ENCODE results near the gene SEMA4A.
A peak's percentile ranks its signal among the peaks of the same experiment; 100 is the strongest.
"Not testable (repeated sequence)": the region's sequence is repeated elsewhere in the genome, so short reads cannot be mapped to it uniquely, and the experiment has no call there.

Gene SEMA4A

DNA sequence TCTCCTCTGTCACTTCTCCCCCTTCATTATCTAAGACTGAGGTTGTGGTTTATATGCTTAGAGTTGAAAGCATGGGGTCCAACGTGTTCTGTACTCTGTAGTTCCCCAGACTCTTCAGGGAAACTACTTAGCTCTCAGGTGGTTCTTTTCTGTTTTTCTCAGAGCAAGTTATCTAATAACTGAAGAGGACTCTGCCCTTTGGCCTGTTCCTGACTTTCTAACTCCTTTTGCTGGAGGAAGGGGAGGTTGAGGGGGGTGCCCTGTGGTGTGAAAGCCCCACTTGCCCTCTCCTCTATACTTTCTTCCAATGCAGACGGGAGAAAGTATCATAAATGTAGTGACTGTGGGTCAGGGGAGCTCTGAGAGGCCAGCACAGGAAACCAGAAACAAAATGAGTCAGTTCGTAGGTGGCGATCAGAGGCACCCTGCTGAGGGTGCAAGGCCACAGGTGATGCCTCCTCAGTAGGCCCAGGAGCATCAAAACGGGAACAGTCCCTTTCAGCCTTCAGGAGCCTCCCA lies 45.5 kb downstream of the SEMA4A start:
- no peak for DNase-seq

DNA sequence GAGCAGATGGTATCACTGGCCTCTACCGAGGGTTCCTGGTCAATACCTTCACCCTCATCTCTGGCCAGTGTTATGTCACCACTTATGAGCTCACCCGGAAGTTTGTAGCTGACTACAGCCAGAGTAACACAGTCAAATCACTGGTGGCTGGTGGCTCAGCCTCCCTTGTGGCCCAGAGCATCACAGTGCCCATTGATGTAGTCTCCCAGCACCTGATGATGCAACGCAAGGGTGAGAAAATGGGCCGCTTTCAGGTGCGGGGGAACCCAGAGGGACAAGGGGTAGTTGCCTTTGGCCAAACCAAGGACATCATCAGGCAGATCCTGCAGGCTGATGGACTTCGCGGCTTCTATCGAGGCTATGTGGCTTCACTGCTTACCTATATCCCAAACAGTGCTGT lies 46.7 kb downstream of the SEMA4A start:
- no peak for DNase-seq

DNA sequence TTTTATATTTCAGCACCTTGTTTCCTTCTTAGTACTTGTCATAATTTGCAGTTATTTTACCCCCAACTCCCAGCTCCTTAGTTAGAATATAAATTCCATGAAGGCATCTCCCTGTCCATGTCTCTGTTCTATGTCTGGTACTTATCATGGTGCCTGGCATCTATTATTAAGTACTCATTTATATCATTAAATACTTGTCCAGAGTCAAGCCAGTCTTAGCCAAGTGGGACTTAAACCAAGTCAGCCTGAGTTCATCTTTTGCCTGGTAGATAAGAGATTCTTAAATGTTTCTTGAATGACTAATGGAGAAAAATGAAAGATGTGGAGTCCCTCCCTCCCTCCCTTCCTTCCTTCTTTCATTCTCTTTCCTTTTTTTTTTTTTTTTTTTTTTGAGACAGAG lies 49.9 kb downstream of the SEMA4A start:
- peak; percentile 20 for DNase-seq

DNA sequence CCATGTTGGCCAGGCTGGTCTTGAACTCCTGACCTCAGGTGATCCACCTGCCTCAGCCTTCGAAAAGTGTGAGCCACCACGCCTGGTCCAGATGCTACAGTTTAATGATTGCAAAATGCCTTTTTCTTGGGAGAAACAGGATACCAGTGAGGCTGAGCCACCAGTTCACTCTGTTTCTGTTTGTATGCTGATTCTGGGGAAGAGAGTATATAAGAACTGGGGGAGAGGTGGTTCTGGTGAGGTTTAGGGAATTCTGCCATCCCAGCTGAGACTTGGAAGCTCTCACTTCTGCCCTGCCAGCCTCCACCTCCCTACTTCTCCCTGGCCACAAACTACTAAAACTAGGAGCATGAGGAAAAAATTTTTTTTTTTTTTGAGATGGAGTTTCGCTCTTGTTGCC lies 51.3 kb downstream of the SEMA4A start:
- DNase-seq: no peak

DNA sequence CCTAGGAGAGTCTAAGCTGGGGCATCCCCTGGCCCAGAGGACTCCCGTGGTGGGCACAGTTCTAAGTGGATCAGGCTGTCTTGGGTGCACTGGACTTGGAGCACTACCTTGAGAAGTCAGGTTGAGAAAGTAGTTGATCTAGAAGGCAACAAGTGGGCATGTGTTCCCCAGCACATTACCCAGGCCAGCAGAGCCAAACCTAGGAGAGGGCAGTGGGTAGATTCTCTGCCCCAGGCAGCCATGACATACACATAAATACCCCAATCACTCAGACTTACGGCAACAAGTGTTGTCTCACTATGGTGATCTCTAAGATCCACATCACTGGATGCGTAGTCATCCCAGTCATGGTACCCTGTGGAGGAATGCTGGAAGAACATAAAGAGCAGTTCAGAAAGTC lies 57.9 kb downstream of the SEMA4A start:
- no peak for DNase-seq

DNA sequence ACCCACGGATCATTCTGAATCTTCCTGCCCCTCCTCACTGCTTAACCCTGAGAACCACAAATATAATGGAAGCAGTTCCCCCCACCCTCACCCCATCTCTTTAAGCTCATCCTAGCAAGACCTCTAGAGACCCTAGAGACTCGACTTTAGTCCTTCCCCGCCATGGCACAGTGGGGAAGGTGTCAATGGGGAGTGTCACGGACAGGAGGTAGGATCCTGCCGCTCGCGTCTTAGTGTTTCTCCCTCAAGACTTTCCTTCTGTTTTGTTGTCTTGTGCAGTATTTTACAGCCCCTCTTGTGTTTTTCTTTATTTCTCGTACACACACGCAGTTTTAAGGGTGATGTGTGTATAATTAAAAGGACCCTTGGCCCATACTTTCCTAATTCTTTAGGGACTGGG lies 58.7 kb downstream of the SEMA4A start:
- DNase-seq: no peak

DNA sequence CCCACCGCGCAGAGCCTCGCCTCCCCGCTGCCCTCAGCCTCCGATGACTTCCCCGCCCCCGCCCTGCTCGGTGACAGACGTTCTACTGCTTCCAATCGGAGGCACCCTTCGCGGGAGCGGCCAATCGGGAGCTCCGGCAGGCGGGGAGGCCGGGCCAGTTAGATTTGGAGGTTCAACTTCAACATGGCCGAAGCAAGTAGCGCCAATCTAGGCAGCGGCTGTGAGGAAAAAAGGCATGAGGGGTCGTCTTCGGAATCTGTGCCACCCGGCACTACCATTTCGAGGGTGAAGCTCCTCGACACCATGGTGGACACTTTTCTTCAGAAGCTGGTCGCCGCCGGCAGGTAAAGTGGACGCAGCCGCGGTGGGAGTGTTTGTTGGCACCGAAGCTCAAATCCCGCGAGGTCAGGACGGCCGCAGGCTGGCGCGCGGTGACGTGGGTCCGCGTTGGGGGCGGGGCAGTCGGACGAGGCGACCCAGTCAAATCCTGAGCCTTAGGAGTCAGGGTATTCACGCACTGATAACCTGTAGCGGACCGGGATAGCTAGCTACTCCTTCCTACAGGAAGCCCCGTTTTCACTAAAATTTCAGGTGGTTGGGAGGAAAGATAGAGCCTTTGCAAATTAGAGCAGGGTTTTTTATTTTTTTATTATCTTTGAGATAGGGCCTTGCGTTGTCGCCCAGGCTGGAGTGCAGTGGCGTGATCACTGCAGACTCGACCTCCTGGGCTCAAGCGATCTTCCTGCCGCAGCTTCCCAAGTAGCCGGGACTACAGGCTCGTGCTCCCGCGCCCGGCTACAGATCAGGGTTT lies 59.7 kb downstream of the SEMA4A start, which contains the start of gene PMF1:
TSS of gene PMF1 (plus strand) at position 175 of the 811 bp plus-strand sequence. CDS start at position 184, 9 bp downstream.
- peak; percentile 92 for DNase-seq

DNA sequence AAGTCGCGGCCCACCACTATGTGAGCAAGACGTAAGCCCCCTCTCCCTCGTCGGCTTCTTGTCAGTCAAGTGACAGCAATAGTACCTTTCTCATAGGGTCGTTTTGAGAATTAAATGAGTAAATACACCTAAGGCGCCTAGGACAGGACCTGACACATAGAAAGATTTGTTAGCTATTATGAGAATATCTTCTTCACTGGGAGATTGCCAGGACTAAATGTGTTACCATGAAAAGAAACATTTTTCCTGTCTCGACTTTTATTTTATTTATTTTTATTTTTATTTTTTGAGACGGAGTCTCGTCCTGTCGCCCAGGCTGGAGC lies 60.2 kb downstream of the SEMA4A start:
- no peak for DNase-seq

DNA sequence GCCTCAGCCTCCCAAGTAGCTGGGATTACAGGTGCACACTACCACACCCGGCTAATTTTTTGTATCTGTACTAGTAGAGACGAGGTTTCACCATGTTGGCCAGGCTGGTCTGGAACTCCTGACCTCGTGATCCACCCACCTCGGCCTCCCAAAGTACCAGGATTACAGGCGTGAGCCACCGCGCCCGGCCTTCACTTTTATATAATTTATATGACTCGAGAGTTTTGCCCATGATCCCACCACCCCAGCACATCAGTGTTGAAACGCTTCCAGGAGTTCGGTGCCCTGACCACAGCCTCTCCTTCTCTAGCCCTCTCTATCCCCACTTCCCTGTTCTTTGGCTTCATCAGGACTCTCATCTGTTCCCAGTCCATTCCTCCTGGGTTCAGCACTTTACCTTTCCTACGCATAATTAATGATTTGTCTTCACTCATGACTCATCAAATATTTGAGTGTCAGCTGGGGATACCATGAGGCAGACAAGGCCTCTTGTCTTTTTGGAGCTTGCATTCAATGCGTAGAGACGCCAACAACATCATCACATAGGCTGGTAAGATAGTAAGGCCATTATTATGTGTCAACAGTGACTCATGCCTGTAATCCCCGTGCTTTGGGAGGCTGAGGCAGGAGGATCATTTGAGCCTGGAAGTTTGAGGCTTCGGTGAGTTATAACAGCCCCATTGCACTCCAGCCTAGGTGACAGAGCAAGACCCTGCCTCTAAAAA lies 60.8 kb downstream of the SEMA4A start:
- no peak for DNase-seq

DNA sequence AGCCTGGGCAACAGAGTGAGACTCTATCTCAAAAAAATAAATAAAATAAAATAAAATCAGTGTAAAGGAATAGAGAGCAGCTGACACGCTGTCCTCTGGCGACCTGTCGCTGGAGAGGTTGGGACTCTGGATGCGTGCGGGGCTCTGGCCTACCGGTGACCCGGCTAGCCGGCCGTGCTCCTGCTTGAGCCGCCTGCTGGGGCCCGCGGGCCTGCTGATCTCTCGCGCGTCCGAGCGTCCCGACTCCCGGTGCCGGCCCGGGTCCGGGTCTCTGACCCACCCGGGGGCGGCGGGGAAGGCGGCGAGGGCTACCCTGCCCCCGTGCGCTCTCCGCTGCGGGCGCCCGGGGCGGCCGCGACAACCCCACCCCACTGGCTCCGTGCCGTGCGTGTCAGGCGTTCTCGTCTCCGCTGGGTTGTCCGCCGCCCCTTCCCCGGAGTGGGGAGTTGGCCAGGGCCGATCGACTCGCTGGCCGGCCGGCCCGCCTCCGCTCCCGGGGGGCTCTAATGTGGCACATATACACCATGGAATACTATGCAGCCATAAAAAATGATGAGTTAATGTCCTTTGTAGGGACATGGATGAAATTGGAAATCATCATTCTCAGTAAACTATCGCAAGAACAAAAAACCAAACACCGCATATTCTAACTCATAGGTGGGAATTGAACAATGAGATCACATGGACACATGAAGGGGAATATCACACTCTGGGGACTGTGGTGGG lies 63.1 kb downstream of the SEMA4A start:
- not testable (repeated sequence) for DNase-seq

DNA sequence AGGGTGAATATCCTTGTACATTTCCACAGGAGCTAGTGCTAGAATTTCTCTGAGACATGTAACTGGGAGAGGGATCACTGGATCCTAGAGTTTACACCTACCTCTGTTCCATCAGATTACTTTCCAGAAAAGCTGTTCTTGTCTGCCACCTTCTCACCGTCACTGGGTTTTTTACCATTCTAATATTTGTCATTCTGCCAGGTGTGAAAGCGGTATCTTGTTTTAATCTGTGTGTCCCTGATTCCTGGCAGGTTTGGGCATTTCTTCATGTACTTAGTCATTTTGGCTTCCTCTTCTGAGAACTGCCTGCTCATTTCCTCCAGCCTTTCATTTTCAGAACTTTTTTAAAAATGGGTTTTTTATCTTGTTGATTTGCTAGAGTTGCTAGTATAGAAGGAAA lies 64.5 kb downstream of the SEMA4A start:
- no peak for DNase-seq

DNA sequence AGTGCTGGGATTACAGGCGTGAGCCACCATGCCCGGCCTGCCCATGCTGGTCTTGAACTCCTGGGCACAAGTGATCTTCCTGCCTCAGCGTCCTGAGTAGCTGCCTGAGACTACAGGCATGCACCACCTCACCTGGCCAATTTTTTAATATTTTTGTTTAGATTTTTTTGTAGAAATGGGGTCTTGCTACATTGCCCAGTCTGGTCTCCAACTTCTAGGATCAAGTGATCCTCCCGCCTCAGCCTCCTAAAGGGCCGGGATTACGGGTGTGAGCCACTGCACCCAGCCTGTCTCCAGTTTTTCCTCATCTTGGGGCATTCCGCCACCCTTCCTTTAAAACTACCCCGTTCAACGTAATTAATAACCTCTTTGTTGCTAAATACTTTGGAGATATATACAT lies 66.8 kb downstream of the SEMA4A start:
- no peak for DNase-seq

DNA sequence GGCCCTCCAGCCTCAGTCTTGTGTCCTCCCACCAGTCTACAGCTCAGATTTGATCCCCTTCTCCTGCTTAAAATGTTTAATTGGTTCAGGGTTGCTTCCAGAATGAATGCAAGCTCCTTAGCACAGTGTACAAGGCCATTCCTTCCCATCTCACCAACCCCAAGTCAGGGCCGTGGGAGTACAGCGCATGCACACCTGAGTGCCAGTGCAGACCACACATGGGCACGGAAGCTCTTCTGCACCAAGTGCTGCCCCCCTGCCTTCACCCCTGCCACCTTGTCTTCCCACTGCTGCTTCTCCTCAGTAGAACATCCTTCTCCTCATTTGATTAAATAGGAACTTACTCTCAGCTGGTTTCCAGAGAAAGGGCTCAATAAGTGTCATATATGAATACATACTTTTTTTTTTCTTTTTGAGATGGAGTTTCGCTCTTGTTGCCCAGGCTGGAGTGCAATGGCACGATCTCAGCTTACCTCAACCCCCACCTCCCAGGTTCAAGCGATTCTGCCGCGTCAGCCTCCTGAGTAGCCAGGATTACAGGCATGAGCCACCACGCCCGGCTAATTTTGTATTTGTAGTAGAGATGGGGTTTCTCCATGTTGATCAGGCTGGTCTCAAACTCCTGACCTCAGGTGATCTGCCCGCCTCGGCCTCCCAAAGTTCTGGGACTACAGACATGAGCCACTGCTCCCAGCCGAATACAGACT lies 68.8 kb downstream of the SEMA4A start:
- no peak for DNase-seq

DNA sequence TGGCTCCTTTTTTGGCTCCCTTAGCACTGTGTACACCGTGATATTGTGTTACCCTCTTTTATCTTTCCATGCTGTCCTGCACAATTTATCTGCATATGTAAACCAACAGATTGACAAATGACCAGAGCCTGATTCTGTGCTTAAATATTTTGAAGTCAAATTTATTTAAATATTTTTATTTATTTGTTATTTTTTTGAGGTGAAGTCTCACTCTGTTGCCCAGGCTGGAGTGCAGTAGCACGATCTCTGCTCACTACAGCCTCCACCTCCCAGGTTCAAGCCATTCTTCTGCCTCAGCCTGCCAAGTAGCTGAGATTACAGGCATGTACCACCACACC lies 72.3 kb downstream of the SEMA4A start:
- DNase-seq: no peak

DNA sequence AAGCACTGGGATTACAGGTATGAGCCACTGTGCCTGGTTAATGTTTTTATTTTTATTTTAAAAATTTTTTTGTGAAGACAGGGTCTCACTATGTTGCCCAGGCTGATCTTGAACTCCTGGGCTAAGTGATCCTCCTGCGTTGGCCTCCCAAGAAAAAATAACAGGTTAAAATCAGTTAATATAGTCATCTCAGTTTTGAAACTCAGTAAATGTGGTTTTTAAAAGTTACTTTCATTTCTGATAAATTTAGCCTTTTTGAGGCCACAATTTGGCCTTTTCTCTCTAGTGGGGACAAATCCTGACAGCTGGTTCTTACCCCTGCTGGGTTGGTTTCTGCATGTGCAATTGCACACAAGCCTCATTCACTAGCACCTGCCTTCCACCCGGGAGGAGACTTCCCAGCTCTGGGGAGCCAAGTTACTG lies 72.7 kb downstream of the SEMA4A start:
- no peak for DNase-seq

DNA sequence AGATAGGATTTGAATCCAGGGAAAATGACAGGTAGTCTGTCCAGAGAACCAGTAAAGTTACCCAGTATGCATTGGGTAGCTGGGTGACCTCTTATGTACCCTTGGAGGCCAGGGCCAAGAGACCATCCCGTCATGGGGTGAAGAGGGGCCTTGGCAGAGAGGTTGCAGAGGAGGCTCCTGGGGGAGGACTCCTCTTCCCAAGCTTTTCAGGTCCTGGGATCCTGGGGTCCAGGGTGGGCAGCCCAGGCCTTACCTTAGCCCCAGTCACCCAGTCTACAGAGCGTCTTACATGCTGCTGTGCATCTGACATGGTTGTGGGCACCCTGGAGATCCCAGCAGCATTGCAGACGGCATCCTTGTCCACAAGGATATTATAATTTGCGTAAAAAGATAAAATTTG lies 73.4 kb downstream of the SEMA4A start:
- DNase-seq: no peak
